ENCODE data around the gene FXYD2. TPM values are rescaled to one million over a fixed set of nuclear protein-coding genes. Genes with fewer than 3 reads are reported as not detected.
A peak's percentile ranks its signal among the peaks of the same experiment; 100 is the strongest.

Gene FXYD2
- total RNA-seq, 2 donors from 2014 or later, result 3.0 TPM

- H3K4me3 Mint-ChIP-seq, result no peak overlapping the region
- no peaks in the 10 kb centered on the region for H3K36me3 ChIP-seq (ENCODE audit: control insufficient read depth, insufficient read depth, low read length)
- TF ChIP-seq CTCF (conservative IDR thresholded peaks at IDR 0.05), result no peak
- no peak overlapping the region for H3K27ac ChIP-seq (ENCODE audit: low read depth, low read length)
- peaks cover 9% of the 10 kb centered on the region for H3K27me3 Mint-ChIP-seq (ENCODE audit: insufficient read depth)
- H3K4me1 ChIP-seq (ENCODE audit: control insufficient read depth, insufficient read depth, low read length), result peaks cover 4% of the 10 kb centered on the region
- no peak for DNase-seq
- no peak overlapping the region for H3K4me3 ChIP-seq (ENCODE audit: low read length)
- no peaks in the 10 kb centered on the region for H3K9me3 Mint-ChIP-seq
- no peaks in the 10 kb centered on the region for H3K27me3 ChIP-seq (ENCODE audit: control insufficient read depth, insufficient read depth, low read length, poor library complexity, severe bottlenecking)
- 91 to 98% methylated on average over 5 to 8 of the region's 8 CpGs for WGBS, 2 experiments (ENCODE audit: insufficient coverage in 1 of 2, insufficient read length in 1 of 2)
- H3K9me3 ChIP-seq (ENCODE audit: control insufficient read depth, low read length), result no peaks in the 10 kb centered on the region
- peaks cover 33% of the 10 kb centered on the region for H3K4me1 Mint-ChIP-seq
- H3K27ac Mint-ChIP-seq, result no peak overlapping the region
- no peak overlapping the region for H3K9ac ChIP-seq (ENCODE audit: extremely low read depth, low read length, poor library complexity, severe bottlenecking)
- no peaks in the 10 kb centered on the region for H3K36me3 Mint-ChIP-seq (ENCODE audit: low read depth)
Measured at GRCh38 chr11:117825538-117826189, 1.1 kb upstream of the FXYD2 start.

DNA sequence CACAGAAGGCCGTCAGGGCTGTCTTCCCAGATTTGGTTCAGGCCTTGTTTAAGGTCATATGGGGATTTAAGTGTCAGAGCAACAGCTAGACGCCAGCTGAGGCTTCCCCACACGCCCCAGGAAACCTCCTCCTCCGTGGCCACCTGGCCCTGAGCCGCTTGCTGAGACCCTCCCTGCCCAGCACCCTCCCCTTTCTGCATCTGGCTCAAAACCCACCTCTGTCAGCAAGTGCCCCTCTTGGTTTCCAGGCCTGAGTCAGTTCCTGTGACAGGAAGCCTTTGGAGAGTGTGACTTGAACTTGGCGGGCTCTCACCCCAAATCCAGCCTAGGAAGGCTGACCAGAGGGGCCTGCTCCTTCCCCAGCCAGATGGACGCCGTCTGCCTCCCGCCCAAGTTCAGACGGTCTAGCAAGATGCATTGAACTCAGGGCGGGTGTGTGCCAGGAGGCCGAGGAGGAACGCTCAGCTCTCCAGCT, 561 bp downstream of the FXYD2 start:
- Histone ChIP-seq H3K9me3 (ENCODE audit: control insufficient read depth, low read length) (no peaks in the 10 kb centered on the region), H3K36me3 (ENCODE audit: control insufficient read depth, insufficient read depth, low read length) (no peaks in the 10 kb centered on the region), H3K9ac (ENCODE audit: extremely low read depth, low read length, poor library complexity, severe bottlenecking) (no peak overlapping the region), H3K4me1 (ENCODE audit: control insufficient read depth, insufficient read depth, low read length) (peaks cover 7% of the 10 kb centered on the region), H3K27ac (ENCODE audit: low read depth, low read length) (no peak overlapping the region), H3K27me3 (ENCODE audit: control insufficient read depth, insufficient read depth, low read length, poor library complexity, severe bottlenecking) (no peaks in the 10 kb centered on the region), H3K4me3 (ENCODE audit: low read length) (no peak overlapping the region)
- H3K4me1 Mint-ChIP-seq, result peaks cover 43% of the 10 kb centered on the region
- no peaks in the 10 kb centered on the region for H3K9me3 Mint-ChIP-seq
- DNase-seq, result peak; percentile 69
- TF ChIP-seq CTCF (conservative IDR thresholded peaks at IDR 0.05), result no peak
- H3K27me3 Mint-ChIP-seq (ENCODE audit: insufficient read depth), result peaks cover 9% of the 10 kb centered on the region
- no peak overlapping the region for H3K27ac Mint-ChIP-seq
- H3K4me3 Mint-ChIP-seq, result no peak overlapping the region
- 73 to 77% methylated on average over 8 to 13 of the region's 13 CpGs for WGBS, 2 experiments (ENCODE audit: insufficient coverage in 1 of 2, insufficient read length in 1 of 2)
- H3K36me3 Mint-ChIP-seq (ENCODE audit: low read depth), result no peaks in the 10 kb centered on the region

- Mint-ChIP-seq H3K9me3 (no peaks in the 10 kb centered on the region), H3K27ac (no peak overlapping the region), H3K4me3 (no peak overlapping the region), H3K27me3 (ENCODE audit: insufficient read depth) (peaks cover 9% of the 10 kb centered on the region), H3K4me1 (peaks cover 46% of the 10 kb centered on the region), H3K36me3 (ENCODE audit: low read depth) (no peaks in the 10 kb centered on the region)
- Histone ChIP-seq H3K27ac (ENCODE audit: low read depth, low read length) (no peak overlapping the region), H3K9ac (ENCODE audit: extremely low read depth, low read length, poor library complexity, severe bottlenecking) (no peak overlapping the region), H3K9me3 (ENCODE audit: control insufficient read depth, low read length) (no peaks in the 10 kb centered on the region), H3K4me1 (ENCODE audit: control insufficient read depth, insufficient read depth, low read length) (peaks cover 7% of the 10 kb centered on the region), H3K27me3 (ENCODE audit: control insufficient read depth, insufficient read depth, low read length, poor library complexity, severe bottlenecking) (no peaks in the 10 kb centered on the region), H3K36me3 (ENCODE audit: control insufficient read depth, insufficient read depth, low read length) (no peaks in the 10 kb centered on the region), H3K4me3 (ENCODE audit: low read length) (no peak overlapping the region)
- TF ChIP-seq CTCF (conservative IDR thresholded peaks at IDR 0.05), result peak; percentile 63
- 80 to 84% methylated on average over 12 to 18 of the region's 18 CpGs for WGBS, 2 experiments (ENCODE audit: insufficient coverage in 1 of 2, insufficient read length in 1 of 2)
- DNase-seq, result peak; percentile 79
Measured at GRCh38 chr11:117823294-117823945, 1.1 kb downstream of the FXYD2 start.
